ENCODE results near the gene PMPCA.

Gene PMPCA

GRCh38 chr9:136375096-136375495 is 35.4 kb upstream of the PMPCA start:
- 94 to 96% methylated on average over 10 to 12 of the region's 12 CpGs for WGBS, 2 experiments (ENCODE audit: insufficient coverage in 2 of 2)
- no peak overlapping the region for H3K4me3 ChIP-seq (ENCODE audit: extremely low read depth, insufficient read depth, low read length, poor library complexity, severe bottlenecking)
- peaks cover 9% of the 10 kb centered on the region for H3K4me1 ChIP-seq (ENCODE audit: control insufficient read depth, insufficient read depth, low read length, poor library complexity, severe bottlenecking)
- H3K36me3 ChIP-seq (ENCODE audit: control insufficient read depth, insufficient read depth, low read length): peaks cover 41% of the 10 kb centered on the region
- no peak overlapping the region for H3K27ac ChIP-seq (ENCODE audit: low read depth, low read length, severe bottlenecking)
- H3K9me3 ChIP-seq (ENCODE audit: control insufficient read depth, low read length): no peaks in the 10 kb centered on the region

- no peaks in the 10 kb centered on the region for H3K9me3 ChIP-seq (ENCODE audit: control insufficient read depth, low read length)
- 98 to 100% methylated on average over 7 of the region's 8 CpGs for WGBS, 2 experiments (ENCODE audit: insufficient coverage in 2 of 2)
- H3K27ac ChIP-seq (ENCODE audit: low read depth, low read length, severe bottlenecking): no peak overlapping the region
- peaks cover 9% of the 10 kb centered on the region for H3K4me1 ChIP-seq (ENCODE audit: control insufficient read depth, insufficient read depth, low read length, poor library complexity, severe bottlenecking)
- H3K4me3 ChIP-seq (ENCODE audit: extremely low read depth, insufficient read depth, low read length, poor library complexity, severe bottlenecking): no peak overlapping the region
- H3K36me3 ChIP-seq (ENCODE audit: control insufficient read depth, insufficient read depth, low read length): peaks cover 50% of the 10 kb centered on the region
Observed at GRCh38 chr9:136376457-136376856, 34.0 kb upstream of the PMPCA start.

GRCh38 chr9:136377341-136378169 is 32.9 kb upstream of the PMPCA start:
- H3K27ac ChIP-seq (ENCODE audit: low read depth, low read length, severe bottlenecking): no peak overlapping the region
- H3K36me3 ChIP-seq (ENCODE audit: control insufficient read depth, insufficient read depth, low read length): peaks cover 59% of the 10 kb centered on the region
- peaks cover 9% of the 10 kb centered on the region for H3K4me1 ChIP-seq (ENCODE audit: control insufficient read depth, insufficient read depth, low read length, poor library complexity, severe bottlenecking)
- H3K9me3 ChIP-seq (ENCODE audit: control insufficient read depth, low read length): no peaks in the 10 kb centered on the region
- 93 to 97% methylated on average over 20 to 27 of the region's 32 CpGs for WGBS, 2 experiments (ENCODE audit: insufficient coverage in 2 of 2)
- H3K4me3 ChIP-seq (ENCODE audit: extremely low read depth, insufficient read depth, low read length, poor library complexity, severe bottlenecking): no peak overlapping the region

- Histone ChIP-seq H3K36me3 (ENCODE audit: control insufficient read depth, insufficient read depth, low read length) (peaks cover 67% of the 10 kb centered on the region), H3K9me3 (ENCODE audit: control insufficient read depth, low read length) (no peaks in the 10 kb centered on the region), H3K27ac (ENCODE audit: low read depth, low read length, severe bottlenecking) (no peak overlapping the region), H3K4me3 (ENCODE audit: extremely low read depth, insufficient read depth, low read length, poor library complexity, severe bottlenecking) (no peak overlapping the region), H3K4me1 (ENCODE audit: control insufficient read depth, insufficient read depth, low read length, poor library complexity, severe bottlenecking) (peaks cover under 1% of the 10 kb centered on the region)
- 93% methylated on average over 24 of the region's 28 CpGs for WGBS, 2 experiments (ENCODE audit: insufficient coverage in 2 of 2)
Observed at GRCh38 chr9:136378170-136379002, 32.1 kb upstream of the PMPCA start.

GRCh38 chr9:136379003-136379287 is 31.5 kb upstream of the PMPCA start:
- H3K36me3 ChIP-seq (ENCODE audit: control insufficient read depth, insufficient read depth, low read length): peaks cover 73% of the 10 kb centered on the region
- 97 to 99% methylated on average over 16 to 18 of the region's 18 CpGs for WGBS, 2 experiments (ENCODE audit: insufficient coverage in 2 of 2)
- H3K27ac ChIP-seq (ENCODE audit: low read depth, low read length, severe bottlenecking): no peak overlapping the region
- no peak overlapping the region for H3K4me3 ChIP-seq (ENCODE audit: extremely low read depth, insufficient read depth, low read length, poor library complexity, severe bottlenecking)
- no peaks in the 10 kb centered on the region for H3K4me1 ChIP-seq (ENCODE audit: control insufficient read depth, insufficient read depth, low read length, poor library complexity, severe bottlenecking)
- H3K9me3 ChIP-seq (ENCODE audit: control insufficient read depth, low read length): no peaks in the 10 kb centered on the region

- H3K9me3 ChIP-seq (ENCODE audit: control insufficient read depth, low read length): no peaks in the 10 kb centered on the region
- no peak overlapping the region for H3K4me3 ChIP-seq (ENCODE audit: extremely low read depth, insufficient read depth, low read length, poor library complexity, severe bottlenecking)
- 97 to 98% methylated on average over 11 of the region's 11 CpGs for WGBS, 2 experiments (ENCODE audit: insufficient coverage in 2 of 2)
- no peak overlapping the region for H3K27ac ChIP-seq (ENCODE audit: low read depth, low read length, severe bottlenecking)
- no peaks in the 10 kb centered on the region for H3K4me1 ChIP-seq (ENCODE audit: control insufficient read depth, insufficient read depth, low read length, poor library complexity, severe bottlenecking)
- peaks cover 77% of the 10 kb centered on the region for H3K36me3 ChIP-seq (ENCODE audit: control insufficient read depth, insufficient read depth, low read length)
Observed at GRCh38 chr9:136379401-136379800, 31.1 kb upstream of the PMPCA start.

- Histone ChIP-seq H3K4me1 (ENCODE audit: control insufficient read depth, insufficient read depth, low read length, poor library complexity, severe bottlenecking) (no peaks in the 10 kb centered on the region), H3K27ac (ENCODE audit: low read depth, low read length, severe bottlenecking) (no peak overlapping the region), H3K36me3 (ENCODE audit: control insufficient read depth, insufficient read depth, low read length) (peaks cover 80% of the 10 kb centered on the region), H3K9me3 (ENCODE audit: control insufficient read depth, low read length) (no peaks in the 10 kb centered on the region), H3K4me3 (ENCODE audit: extremely low read depth, insufficient read depth, low read length, poor library complexity, severe bottlenecking) (no peak overlapping the region)
- 79 to 86% methylated on average over 6 to 8 of the region's 11 CpGs for WGBS, 2 experiments (ENCODE audit: insufficient coverage in 2 of 2)
Observed at GRCh38 chr9:136379891-136380290, 30.6 kb upstream of the PMPCA start.

GRCh38 chr9:136380381-136380780 is 30.1 kb upstream of the PMPCA start:
- 96 to 98% methylated on average over 15 to 17 of the region's 17 CpGs for WGBS, 2 experiments (ENCODE audit: insufficient coverage in 2 of 2)
- Histone ChIP-seq H3K4me3 (ENCODE audit: extremely low read depth, insufficient read depth, low read length, poor library complexity, severe bottlenecking) (no peak overlapping the region), H3K9me3 (ENCODE audit: control insufficient read depth, low read length) (no peaks in the 10 kb centered on the region), H3K27ac (ENCODE audit: low read depth, low read length, severe bottlenecking) (no peak overlapping the region), H3K36me3 (ENCODE audit: control insufficient read depth, insufficient read depth, low read length) (peaks cover 80% of the 10 kb centered on the region), H3K4me1 (ENCODE audit: control insufficient read depth, insufficient read depth, low read length, poor library complexity, severe bottlenecking) (no peaks in the 10 kb centered on the region)

- H3K4me3 ChIP-seq (ENCODE audit: extremely low read depth, insufficient read depth, low read length, poor library complexity, severe bottlenecking): no peak overlapping the region
- peaks cover 82% of the 10 kb centered on the region for H3K36me3 ChIP-seq (ENCODE audit: control insufficient read depth, insufficient read depth, low read length)
- H3K27ac ChIP-seq (ENCODE audit: low read depth, low read length, severe bottlenecking): no peak overlapping the region
- no peaks in the 10 kb centered on the region for H3K4me1 ChIP-seq (ENCODE audit: control insufficient read depth, insufficient read depth, low read length, poor library complexity, severe bottlenecking)
- 93 to 97% methylated on average over 8 to 9 of the region's 9 CpGs for WGBS, 2 experiments (ENCODE audit: insufficient coverage in 2 of 2)
- H3K9me3 ChIP-seq (ENCODE audit: control insufficient read depth, low read length): no peaks in the 10 kb centered on the region
Observed at GRCh38 chr9:136381311-136381710, 29.1 kb upstream of the PMPCA start.

- Histone ChIP-seq H3K4me3 (ENCODE audit: extremely low read depth, insufficient read depth, low read length, poor library complexity, severe bottlenecking) (no peak overlapping the region), H3K27ac (ENCODE audit: low read depth, low read length, severe bottlenecking) (no peak overlapping the region), H3K9me3 (ENCODE audit: control insufficient read depth, low read length) (no peaks in the 10 kb centered on the region), H3K36me3 (ENCODE audit: control insufficient read depth, insufficient read depth, low read length) (peaks cover 84% of the 10 kb centered on the region), H3K4me1 (ENCODE audit: control insufficient read depth, insufficient read depth, low read length, poor library complexity, severe bottlenecking) (no peaks in the 10 kb centered on the region)
- WGBS, 2 experiments (ENCODE audit: insufficient coverage in 2 of 2): 91 to 92% methylated on average over 22 to 25 of the region's 25 CpGs
Observed at GRCh38 chr9:136381966-136382513, 28.4 kb upstream of the PMPCA start.
